HG03066 (cell line): ENCODE measurements around the gene CLASP2.
"Not testable (repeated sequence)": the region's sequence is repeated elsewhere in the genome, so short reads cannot be mapped to it uniquely, and the experiment has no call there.

Source experiments
- ATAC-seq: cut with Tn5 transposase; IDR thresholded peaks from one replicate; pipeline ENCODE4 v1.9.1; 2021; ENCODE audit warnings: low read depth; ENCODE audit not compliant: unreplicated experiment

Gene CLASP2

GRCh38 chr3:33467786-33468185, 250.3 kb downstream of the CLASP2 start:
- ATAC-seq, result no peak

- no peak for ATAC-seq
Observed at GRCh38 chr3:33461097-33461496, 257.0 kb downstream of the CLASP2 start.

GRCh38 chr3:33459577-33459976, 258.5 kb downstream of the CLASP2 start:
- ATAC-seq, result not testable (repeated sequence)

GRCh38 chr3:33458446-33458845, 259.6 kb downstream of the CLASP2 start:
- no peak for ATAC-seq

- no peak for ATAC-seq
Observed at GRCh38 chr3:33456756-33457155, 261.3 kb downstream of the CLASP2 start.

- ATAC-seq, result no peak
Observed at GRCh38 chr3:33453331-33453761, 264.7 kb downstream of the CLASP2 start.

- ATAC-seq, result not testable (repeated sequence)
Observed at GRCh38 chr3:33451994-33452393, 266.1 kb downstream of the CLASP2 start.

- ATAC-seq, result no peak
Observed at GRCh38 chr3:33447958-33448357, 270.1 kb downstream of the CLASP2 start.

- ATAC-seq, result not testable (repeated sequence)
Observed at GRCh38 chr3:33447256-33447625, 270.8 kb downstream of the CLASP2 start.
